Loucy (cell line): ENCODE data around the gene SGCA.

Experiments used
- H2AFZ ChIP-seq: fragments of 200-600 bp; sonication (generic); 2 replicates; pipeline ENCODE4 v1.6.0; 2016; ENCODE audit warnings: antibody characterized with exemption, mild to moderate bottlenecking, low read length, moderate library complexity
- H3F3A ChIP-seq: fragments of 200-600 bp; 2 replicates; pipeline ENCODE4 v1.6.0; 2016; ENCODE audit warnings: antibody characterized with exemption, low read depth, mild to moderate bottlenecking
- H3K27me3 ChIP-seq: fragments of 200-600 bp; sonication (generic); 2 replicates; pipeline ENCODE4 v1.6.1; 2014; ENCODE audit warnings: low read length, mild to moderate bottlenecking; ENCODE audit not compliant: insufficient read depth, poor library complexity, severe bottlenecking
- H3K36me3 ChIP-seq: fragments of 200-600 bp; sonication (generic); 2 replicates; pipeline ENCODE4 v1.6.1; 2016; ENCODE audit warnings: low read length; ENCODE audit not compliant: insufficient read depth
- H3K4me1 ChIP-seq: fragments of 200-600 bp; sonication (generic); 2 replicates; pipeline ENCODE4 v1.5.1; 2014; ENCODE audit warnings: low read length, mild to moderate bottlenecking; ENCODE audit not compliant: insufficient read depth, poor library complexity, severe bottlenecking
- H3K4me2 ChIP-seq: fragments of 200-600 bp; sonication (generic); 2 replicates; pipeline ENCODE4 v1.6.0; 2014; ENCODE audit warnings: antibody characterized with exemption, low read length, low read depth, mild to moderate bottlenecking; ENCODE audit not compliant: poor library complexity, severe bottlenecking
- H3K4me3 ChIP-seq: fragments of 200-600 bp; sonication (generic); 2 replicates; pipeline ENCODE4 v1.5.1; 2014; ENCODE audit warnings: low read length, mild to moderate bottlenecking, mixed read lengths; ENCODE audit not compliant: poor library complexity, severe bottlenecking
- H3K79me2 ChIP-seq: fragments of 200-600 bp; sonication (generic); 2 replicates; pipeline ENCODE4 v1.6.1; 2014; ENCODE audit warnings: low read length; ENCODE audit not compliant: insufficient read depth
- H3K9ac ChIP-seq: fragments of 200-600 bp; sonication (generic); 2 replicates; pipeline ENCODE4 v1.6.0; 2014; ENCODE audit warnings: mild to moderate bottlenecking, low read depth, low read length, moderate library complexity; ENCODE audit not compliant: poor library complexity, severe bottlenecking
- H3K9me2 ChIP-seq: fragments of 200-600 bp; sonication (generic); replicated peaks from 2 replicates; pipeline ENCODE4 v1.6.1; 2016; ENCODE audit warnings: low read depth, low read length, mixed read lengths
- H3K9me3 ChIP-seq: fragments of 200-600 bp; sonication (generic); 2 replicates; pipeline ENCODE4 v1.6.1; 2014; ENCODE audit warnings: mild to moderate bottlenecking, antibody characterized with exemption, low read length, low read depth; ENCODE audit not compliant: insufficient read depth
- H4K20me1 ChIP-seq: fragments of 200-600 bp; sonication (generic); 2 replicates; pipeline ENCODE4 v1.6.0; 2014; ENCODE audit warnings: antibody characterized with exemption, low read length, mild to moderate bottlenecking; ENCODE audit not compliant: insufficient read depth, poor library complexity, severe bottlenecking
- EZH2phosphoT487 ChIP-seq: fragments of 200-600 bp; IDR thresholded peaks from 2 replicates; pipeline ENCODE4 v1.6.1; 2018; ENCODE audit warnings: antibody characterized with exemption, mild to moderate bottlenecking, moderate library complexity, borderline replicate concordance
- TF ChIP-seq, protein P1 (sequence below): fragments of 200-600 bp; sonication (generic); conservative IDR thresholded peaks from 2 replicates; pipeline ENCODE4 v1.5.1; 2014; ENCODE audit warnings: mild to moderate bottlenecking, antibody characterized with exemption, low read length

SGCA gene

DNA sequence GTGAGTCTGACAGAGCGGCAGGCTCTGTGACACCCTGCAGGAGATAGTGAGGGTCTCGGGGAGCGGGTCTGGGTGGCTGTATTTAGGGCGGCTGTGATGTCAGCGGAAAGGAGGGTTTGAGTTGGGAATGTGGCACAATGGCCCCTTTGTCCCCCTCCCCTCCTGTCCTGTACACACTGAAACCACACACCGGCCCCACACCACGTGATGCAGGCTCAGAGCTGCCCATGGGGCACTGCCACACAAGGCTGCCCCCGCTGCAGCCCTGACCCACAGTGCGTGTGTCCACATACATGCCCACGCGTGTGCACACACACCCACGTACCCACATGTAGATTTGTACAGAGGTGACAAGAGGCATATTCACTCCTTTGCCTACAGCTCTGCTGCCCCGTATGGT lies 15.3 kb downstream of the SGCA start:
- Histone ChIP-seq H3K79me2 (no peaks in the 10 kb centered on the region), H3K9me3 (no peaks in the 10 kb centered on the region), H3K4me2 (no peak overlapping the region), H4K20me1 (no peaks in the 10 kb centered on the region), H3F3A (no peaks in the 10 kb centered on the region), H3K9me2 (no peaks in the 10 kb centered on the region), H3K4me3 (no peak overlapping the region), H3K36me3 (no peaks in the 10 kb centered on the region), H3K4me1 (no peaks in the 10 kb centered on the region), H2AFZ (no peak overlapping the region), H3K9ac (no peak overlapping the region), H3K27me3 (no peaks in the 10 kb centered on the region)
- no peak for TF ChIP-seq EZH2phosphoT487
- TF ChIP-seq, protein P1, sequence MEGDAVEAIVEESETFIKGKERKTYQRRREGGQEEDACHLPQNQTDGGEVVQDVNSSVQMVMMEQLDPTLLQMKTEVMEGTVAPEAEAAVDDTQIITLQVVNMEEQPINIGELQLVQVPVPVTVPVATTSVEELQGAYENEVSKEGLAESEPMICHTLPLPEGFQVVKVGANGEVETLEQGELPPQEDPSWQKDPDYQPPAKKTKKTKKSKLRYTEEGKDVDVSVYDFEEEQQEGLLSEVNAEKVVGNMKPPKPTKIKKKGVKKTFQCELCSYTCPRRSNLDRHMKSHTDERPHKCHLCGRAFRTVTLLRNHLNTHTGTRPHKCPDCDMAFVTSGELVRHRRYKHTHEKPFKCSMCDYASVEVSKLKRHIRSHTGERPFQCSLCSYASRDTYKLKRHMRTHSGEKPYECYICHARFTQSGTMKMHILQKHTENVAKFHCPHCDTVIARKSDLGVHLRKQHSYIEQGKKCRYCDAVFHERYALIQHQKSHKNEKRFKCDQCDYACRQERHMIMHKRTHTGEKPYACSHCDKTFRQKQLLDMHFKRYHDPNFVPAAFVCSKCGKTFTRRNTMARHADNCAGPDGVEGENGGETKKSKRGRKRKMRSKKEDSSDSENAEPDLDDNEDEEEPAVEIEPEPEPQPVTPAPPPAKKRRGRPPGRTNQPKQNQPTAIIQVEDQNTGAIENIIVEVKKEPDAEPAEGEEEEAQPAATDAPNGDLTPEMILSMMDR: no peak

DNA sequence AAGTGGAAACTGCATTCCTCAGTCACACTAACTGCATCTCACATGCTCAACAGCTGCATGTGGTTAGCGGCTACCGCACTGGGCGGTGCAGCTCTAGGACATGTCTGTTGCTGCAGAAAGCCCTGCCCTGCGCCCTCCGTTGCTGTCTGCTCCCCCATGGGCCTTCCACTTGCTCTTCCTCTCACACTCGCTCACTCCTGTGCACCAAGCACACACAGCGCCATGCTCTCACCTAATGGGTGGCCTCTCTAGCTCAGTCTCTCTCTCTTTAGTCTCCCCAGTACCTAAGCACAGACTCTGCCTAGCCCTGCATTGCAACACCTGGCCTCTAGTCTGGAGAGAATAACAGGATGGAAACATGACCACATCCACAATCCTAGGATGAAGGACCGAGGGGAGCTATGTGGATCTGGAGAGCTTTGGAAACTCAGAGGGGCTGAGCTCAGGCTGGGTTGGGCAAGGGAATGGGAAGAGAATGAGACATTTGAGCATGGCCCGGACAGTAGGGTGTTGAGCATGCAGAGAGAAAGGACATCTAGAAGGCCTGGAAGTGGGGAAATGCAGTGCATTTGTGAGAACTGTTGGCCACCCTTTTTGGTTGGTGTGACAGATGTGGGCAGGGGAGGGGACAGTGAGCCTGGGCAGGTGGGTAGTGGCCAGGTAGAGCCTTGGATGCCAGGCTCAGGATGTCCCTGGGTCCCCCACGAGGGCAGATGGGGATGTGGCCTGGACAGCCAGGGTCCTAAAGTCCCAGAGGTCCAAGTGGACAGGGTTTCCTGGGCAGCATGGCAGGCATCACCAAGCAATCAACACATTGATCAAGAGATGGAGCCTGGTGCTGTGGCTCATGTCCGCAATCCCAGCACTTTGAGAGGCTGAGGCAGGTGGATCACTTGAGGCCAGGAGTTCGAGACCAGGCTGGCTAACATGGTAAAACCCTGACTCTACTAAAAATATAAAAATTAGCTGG lies 16.1 kb downstream of the SGCA start:
- H3K9me3 ChIP-seq: no peaks in the 10 kb centered on the region
- H3F3A ChIP-seq: no peaks in the 10 kb centered on the region
- no peak overlapping the region for H3K9ac ChIP-seq
- no peaks in the 10 kb centered on the region for H3K9me2 ChIP-seq
- no peak overlapping the region for H3K4me2 ChIP-seq
- no peak overlapping the region for H3K4me3 ChIP-seq
- TF ChIP-seq, protein P1: no peak
- TF ChIP-seq EZH2phosphoT487: no peak
- H2AFZ ChIP-seq: no peak overlapping the region
- H3K79me2 ChIP-seq: no peaks in the 10 kb centered on the region
- H3K27me3 ChIP-seq: no peaks in the 10 kb centered on the region
- no peaks in the 10 kb centered on the region for H4K20me1 ChIP-seq
- H3K36me3 ChIP-seq: no peaks in the 10 kb centered on the region
- no peaks in the 10 kb centered on the region for H3K4me1 ChIP-seq

DNA sequence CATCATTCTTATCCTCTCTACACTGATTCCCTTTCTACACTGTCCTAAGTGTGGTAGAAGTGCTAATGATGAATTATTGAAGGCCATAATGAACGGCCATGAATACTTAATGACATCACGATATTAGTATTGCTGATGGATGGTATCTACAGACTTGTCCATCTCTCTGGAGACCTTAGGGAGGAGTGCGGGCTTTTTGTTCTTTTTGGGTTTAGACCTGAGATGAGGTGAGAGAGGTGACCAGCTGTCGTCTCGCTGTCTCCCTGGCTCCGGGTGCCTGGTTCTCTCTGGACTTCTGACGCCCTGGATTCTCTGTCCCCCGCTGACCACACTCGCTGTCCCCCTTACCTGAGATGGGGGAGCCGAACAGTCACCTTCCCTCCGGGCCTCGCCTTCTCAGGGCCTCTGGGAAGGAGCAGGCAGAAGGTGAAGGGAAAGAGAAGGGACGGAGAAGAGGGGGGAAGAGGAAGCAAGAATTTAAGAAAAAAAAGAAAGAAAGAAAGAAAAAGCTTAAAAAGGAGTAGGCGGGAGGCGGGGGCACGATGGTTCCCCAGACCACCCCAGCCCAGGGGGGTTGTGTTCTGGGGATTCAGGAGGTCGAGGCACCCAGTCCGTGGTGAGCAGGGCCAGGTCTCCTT lies 17.1 kb downstream of the SGCA start:
- H3F3A ChIP-seq: no peaks in the 10 kb centered on the region
- H3K27me3 ChIP-seq: no peaks in the 10 kb centered on the region
- H3K79me2 ChIP-seq: no peaks in the 10 kb centered on the region
- no peaks in the 10 kb centered on the region for H3K9me2 ChIP-seq
- H3K9me3 ChIP-seq: no peaks in the 10 kb centered on the region
- H3K4me3 ChIP-seq: no peak overlapping the region
- H2AFZ ChIP-seq: no peak overlapping the region
- TF ChIP-seq, protein P1: no peak
- TF ChIP-seq EZH2phosphoT487: no peak
- no peaks in the 10 kb centered on the region for H3K36me3 ChIP-seq
- H3K9ac ChIP-seq: no peak overlapping the region
- no peak overlapping the region for H3K4me2 ChIP-seq
- H3K4me1 ChIP-seq: no peaks in the 10 kb centered on the region
- H4K20me1 ChIP-seq: no peaks in the 10 kb centered on the region
